ENCODE data around the gene SLC25A10.

GRCh38 chr17:81696218-81696941, 15.7 kb upstream of the SLC25A10 start:
- TF ChIP-seq CTCF (conservative IDR thresholded peaks at IDR 0.05; ENCODE audit: low read depth, low read length) (no peak), EZH2 (IDR thresholded peaks at IDR 0.05; ENCODE audit: borderline replicate concordance, low read depth, low read length, poor library complexity, severe bottlenecking) (no peak)

All from A673 (cell line).